CD8-positive, alpha-beta memory T cell (primary cell): ENCODE results near the gene BCL7B. TPM values are rescaled to one million over a fixed set of nuclear protein-coding genes. Genes with fewer than 3 reads are reported as not detected.

ENCODE experiments used
- CTCF ChIA-PET: fragments of 350-600 bp; sonication (Branson Sonifier 250); formaldehyde crosslinking; loops from one replicate; lab custom pipeline; 2021; ENCODE audit warnings: antibody characterized with exemption; lab: Charles Lee
- POLR2A ChIA-PET: fragments of 350-600 bp; sonication (Branson Sonifier 250); formaldehyde crosslinking; loops from one replicate; lab custom pipeline; 2021; ENCODE audit warnings: antibody characterized with exemption; lab: Charles Lee
- DNase-seq, 5 donors: peaks; one replicate each; pipeline versions ENCODE4 v3.0.0 to v3.0.0-alpha.2; 2020 to 2022; ENCODE audit warnings: mixed read lengths in 1 of 5
- H3K27ac ChIP-seq: one replicate; pipeline ENCODE4 v1.7.0; 2013; ENCODE audit warnings: low read depth, mild to moderate bottlenecking, low read length, moderate library complexity
- H3K27me3 ChIP-seq: 2 replicates; pipeline ENCODE4 v1.7.0; 2013; ENCODE audit warnings: low read length, mild to moderate bottlenecking; ENCODE audit not compliant: insufficient read depth, poor library complexity, severe bottlenecking
- H3K36me3 ChIP-seq: 2 replicates; pipeline ENCODE4 v1.7.0; 2013; ENCODE audit warnings: mild to moderate bottlenecking, low read length, moderate library complexity; ENCODE audit not compliant: insufficient read depth
- H3K4me1 ChIP-seq: 2 replicates; pipeline ENCODE4 v1.7.0; 2013; ENCODE audit warnings: mild to moderate bottlenecking, low read length, moderate library complexity; ENCODE audit not compliant: insufficient read depth
- H3K4me3 ChIP-seq: 2 replicates; pipeline ENCODE4 v1.7.0; 2013; ENCODE audit warnings: mild to moderate bottlenecking, low read length
- H3K9me3 ChIP-seq: 2 replicates; pipeline ENCODE4 v1.7.0; 2013; ENCODE audit warnings: mild to moderate bottlenecking, low read length
- H3K27ac Mint-ChIP-seq, 8 donors: one replicate each; pipeline ENCODE4 v1.8.0; 2020 to 2021; ENCODE audit warnings: mixed read lengths in 8 of 8, mild to moderate bottlenecking in 6 of 8, inconsistent platforms in 3 of 8, moderate library complexity in 3 of 8
- H3K27me3 Mint-ChIP-seq, 2 donors: one replicate each; pipeline ENCODE4 v1.8.0; 2020 to 2021; ENCODE audit warnings: mixed read lengths in 2 of 2, mild to moderate bottlenecking in 1 of 2, moderate library complexity in 1 of 2
- H3K36me3 Mint-ChIP-seq, 3 donors: one replicate each; pipeline ENCODE4 v1.8.0; 2020 to 2021; ENCODE audit warnings: mixed read lengths in 3 of 3, inconsistent platforms in 1 of 3, mild to moderate bottlenecking in 1 of 3
- H3K4me1 Mint-ChIP-seq, 3 donors: one replicate each; pipeline ENCODE4 v1.8.0; 2020 to 2021; ENCODE audit warnings: mixed read lengths in 3 of 3, inconsistent platforms in 1 of 3, mild to moderate bottlenecking in 1 of 3
- H3K4me3 Mint-ChIP-seq, 7 donors: one replicate each; pipeline ENCODE4 v1.8.0; 2020 to 2021; ENCODE audit warnings: mixed read lengths in 7 of 7, mild to moderate bottlenecking in 6 of 7, moderate library complexity in 4 of 7, inconsistent platforms in 2 of 7
- H3K9me3 Mint-ChIP-seq, 5 donors: one replicate each; pipeline ENCODE4 v1.8.0; 2020 to 2022; ENCODE audit warnings: mixed read lengths in 5 of 5, mild to moderate bottlenecking in 3 of 5, moderate library complexity in 2 of 5, inconsistent platforms in 1 of 5
- polyA plus RNA-seq: library from polyadenylated mRNA; unstranded; fragments of 300-500 nt; fragmentation: Illumina TruSeq; gene quantifications from one replicate; pipeline ENCODE4 v1.2.3, GENCODE V29; 2021
- total RNA-seq, 2 experiments: library from RNA; stranded (reverse); gene quantifications; one replicate each; pipeline ENCODE4 v1.2.3, GENCODE V29; 2021

BCL7B gene
- total and polyA plus RNA-seq, 3 experiments from 2014 or later = 68.9 to 101 (median 72.6) TPM

DNA sequence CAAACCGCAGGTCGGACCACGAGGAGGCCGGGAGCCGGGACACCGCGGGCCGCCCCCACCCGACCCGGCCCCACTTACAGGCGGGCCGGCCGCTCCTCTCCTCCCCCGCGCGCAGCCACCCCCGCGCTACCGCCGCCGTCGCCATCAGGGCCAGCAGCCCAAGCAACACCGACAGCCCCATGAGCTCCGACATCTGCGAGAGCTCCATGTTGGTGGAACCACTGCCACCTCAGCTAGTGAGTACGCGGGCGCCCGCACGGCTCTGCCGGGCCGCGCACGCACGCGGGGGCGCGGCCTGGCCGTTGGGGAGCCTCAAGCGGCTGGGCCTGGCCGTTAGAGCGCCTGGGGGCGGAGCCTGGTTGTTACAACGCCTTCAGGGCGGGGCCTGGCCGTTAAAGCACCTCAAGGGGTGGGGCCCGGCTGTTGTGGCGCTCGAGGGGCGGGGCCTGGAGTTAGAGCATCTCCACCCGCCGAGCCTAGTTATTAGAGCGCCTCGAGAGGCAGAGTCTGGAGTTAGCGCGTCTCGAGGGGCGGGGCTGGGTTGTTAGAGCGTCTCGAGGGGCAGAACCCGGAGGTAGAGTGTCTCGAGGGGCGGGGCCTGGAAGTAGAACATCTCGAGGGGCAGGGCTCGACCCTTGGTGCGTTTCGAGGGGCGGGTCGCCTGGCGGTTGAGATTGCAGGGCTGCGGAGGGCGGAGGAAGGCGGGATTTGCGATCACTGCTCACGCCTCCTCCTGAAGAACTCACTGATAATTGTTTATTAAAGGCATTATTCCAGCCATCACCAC is 21.0 kb upstream of the BCL7B start, which contains the start of gene TBL2:
TBL2 (minus strand) TSS at position 238 of the 787 bp plus-strand sequence; CDS start at position 208, 30 bp downstream.
- POLR2A ChIA-PET = interaction anchor here (0.5 to 2.4 kb wide), 11 partner anchors 13 to 160 kb away, joined by 3 to 34 read pairs (median 4); partner anchors contain the start of genes ABHD11, BAZ1B and BCL7B
- Histone ChIP-seq H3K4me3 (peak within 1 kb of the TSS; percentile 89), H3K27me3 (no peaks in the 10 kb centered on the region), H3K27ac (peak within 1 kb of the TSS; percentile 91), H3K36me3 (peaks cover 14% of the 10 kb centered on the region), H3K4me1 (peaks cover 22% of the 10 kb centered on the region), H3K9me3 (no peaks in the 10 kb centered on the region)
- Mint-ChIP-seq H3K27me3 (no peaks in the 10 kb centered on the region), H3K36me3 (peaks cover 0 to 24% (median 5%) of the 10 kb centered on the region in 3 donors), H3K9me3 (no peaks in the 10 kb centered on the region), H3K4me3 (peak within 1 kb of the TSS; percentile 86 to 98 (median 93)), H3K4me1 (peaks cover 17 to 39% (median 35%) of the 10 kb centered on the region in 3 donors), H3K27ac (peak within 1 kb of the TSS; percentile 87 to 100 (median 97))
- CTCF ChIA-PET = interaction anchor here (0.7 to 1.7 kb wide), 9 partner anchors 12 to 157 kb away, joined by 3 to 6 read pairs (median 3); partner anchors contain the start of gene BAZ1B
- peak; percentile 97 to 99 (median 98) for DNase-seq

DNA sequence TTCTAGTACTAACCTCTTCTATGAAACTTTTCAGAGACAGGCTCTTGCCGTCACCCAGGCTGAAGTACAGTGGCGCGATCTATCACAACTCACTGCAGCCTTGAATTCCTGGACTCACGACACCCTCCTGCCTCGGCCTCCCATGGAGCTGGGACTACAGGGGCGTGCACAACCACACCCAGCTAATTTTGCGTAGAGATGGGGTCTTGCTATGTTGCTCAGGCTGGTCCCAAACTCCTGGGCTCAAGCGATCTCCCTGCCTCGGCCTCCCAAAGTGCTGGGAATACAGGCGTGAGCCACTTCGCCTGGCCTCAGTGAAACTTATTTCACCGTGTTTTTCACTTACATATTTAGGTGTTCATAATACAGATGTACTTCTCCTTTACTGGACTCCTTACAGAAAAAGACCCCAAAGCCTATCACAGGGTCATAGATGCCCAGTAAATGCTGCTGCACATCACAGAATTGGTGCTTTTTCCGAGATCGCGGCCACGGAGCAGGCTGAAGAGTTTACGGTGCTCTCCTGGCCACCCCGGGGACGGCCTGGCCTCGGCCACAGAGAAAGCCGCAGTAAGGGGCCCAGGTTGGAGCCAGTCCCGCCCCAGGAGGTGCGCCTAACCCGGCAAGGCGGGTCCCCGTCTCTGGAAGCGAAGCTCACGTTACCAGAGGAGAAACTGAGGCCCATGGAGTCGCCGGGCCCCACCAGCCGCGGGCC is 20.3 kb upstream of the BCL7B start:
- Histone ChIP-seq H3K27me3 (no peaks in the 10 kb centered on the region), H3K4me3 (peak overlapping the region; percentile 89), H3K4me1 (peaks cover 22% of the 10 kb centered on the region), H3K27ac (peak overlapping the region; percentile 91), H3K9me3 (no peaks in the 10 kb centered on the region), H3K36me3 (peaks cover 21% of the 10 kb centered on the region)
- Mint-ChIP-seq H3K9me3 (no peaks in the 10 kb centered on the region), H3K27ac (peak overlapping the region; percentile 66 to 95 (median 87)), H3K27me3 (no peaks in the 10 kb centered on the region), H3K4me3 (peak overlapping the region; percentile 86 to 98 (median 93)), H3K36me3 (peaks cover 0 to 31% (median 5%) of the 10 kb centered on the region in 3 donors), H3K4me1 (peaks cover 17 to 40% (median 35%) of the 10 kb centered on the region in 3 donors)
- no peak for DNase-seq
- POLR2A ChIA-PET = interaction anchor here (0.5 to 2.4 kb wide), 11 partner anchors 19 to 161 kb away, joined by 3 to 34 read pairs (median 4); partner anchors contain the start of genes ABHD11, BAZ1B and BCL7B
- CTCF ChIA-PET = interaction anchor here (0.7 to 1.7 kb wide), 10 partner anchors 11 to 157 kb away, joined by 3 to 6 read pairs (median 3); partner anchors contain the start of gene BAZ1B

DNA sequence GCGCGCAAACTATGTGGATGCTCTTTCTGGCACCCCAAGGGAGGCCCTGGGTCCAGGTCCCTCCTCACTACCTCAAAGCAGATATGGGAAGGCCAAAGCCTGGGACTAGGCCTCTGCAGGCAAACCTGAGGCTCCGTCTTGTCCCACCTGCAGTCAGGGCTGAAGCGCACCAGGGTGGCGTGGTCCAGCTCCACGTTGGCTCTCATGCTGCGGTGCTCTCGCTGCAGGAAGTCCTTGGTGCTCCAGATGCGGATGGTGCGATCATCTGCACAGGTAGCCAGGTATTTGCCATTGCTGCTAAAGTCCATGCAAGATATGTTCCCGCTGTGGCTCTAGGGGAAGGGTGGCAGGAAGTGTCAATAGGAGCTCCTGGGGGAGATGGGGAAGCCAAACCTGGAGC is 16.3 kb upstream of the BCL7B start:
- ChIA-PET CTCF (no interaction called here), POLR2A (no interaction called here)
- Mint-ChIP-seq H3K9me3 (no peaks in the 10 kb centered on the region), H3K27ac (peak overlapping the region in 2 of 8 donors; percentile 29 to 50), H3K4me1 (peaks cover 15 to 35% (median 30%) of the 10 kb centered on the region in 3 donors), H3K27me3 (no peaks in the 10 kb centered on the region), H3K4me3 (no peak overlapping the region), H3K36me3 (peaks cover 0 to 64% (median 7%) of the 10 kb centered on the region in 3 donors)
- H3K27ac ChIP-seq = no peak overlapping the region
- peaks cover 17% of the 10 kb centered on the region for H3K4me1 ChIP-seq
- H3K36me3 ChIP-seq = peaks cover 37% of the 10 kb centered on the region
- H3K27me3 ChIP-seq = no peaks in the 10 kb centered on the region
- no peak overlapping the region for H3K4me3 ChIP-seq
- DNase-seq = no peak
- H3K9me3 ChIP-seq = no peaks in the 10 kb centered on the region

DNA sequence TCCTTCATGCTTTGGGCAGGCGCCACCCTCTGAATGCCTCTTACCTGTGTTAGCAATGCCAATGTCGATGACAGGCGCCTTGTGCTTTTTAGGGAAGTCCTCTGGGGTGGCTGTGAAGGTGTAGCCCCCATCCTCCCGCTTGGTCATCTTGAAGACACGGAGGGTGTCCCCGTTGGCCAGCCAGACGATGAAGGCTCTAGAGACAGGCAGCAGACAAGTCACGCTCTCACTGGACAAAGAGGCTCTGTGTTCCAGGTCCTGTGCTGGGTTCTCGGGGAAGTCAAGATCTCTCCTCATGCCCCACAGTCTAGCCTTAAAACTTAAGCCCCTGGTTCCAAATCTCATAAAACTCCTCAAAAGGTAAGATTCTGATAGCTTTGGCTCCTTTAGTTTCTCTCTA is 15.8 kb upstream of the BCL7B start:
- H3K4me1 Mint-ChIP-seq = peaks cover 12 to 30% (median 25%) of the 10 kb centered on the region in 3 donors
- Histone ChIP-seq H3K9me3 (no peaks in the 10 kb centered on the region), H3K27me3 (no peaks in the 10 kb centered on the region), H3K4me1 (peaks cover 17% of the 10 kb centered on the region), H3K27ac (no peak overlapping the region), H3K4me3 (no peak overlapping the region), H3K36me3 (peaks cover 37% of the 10 kb centered on the region)
- no peak for DNase-seq
- H3K9me3 Mint-ChIP-seq = no peaks in the 10 kb centered on the region
- ChIA-PET CTCF (no interaction called here), POLR2A (no interaction called here)
- no peaks in the 10 kb centered on the region for H3K27me3 Mint-ChIP-seq
- peaks cover 0 to 63% (median 7%) of the 10 kb centered on the region in 3 donors for H3K36me3 Mint-ChIP-seq
- no peak overlapping the region for H3K4me3 Mint-ChIP-seq
- peak overlapping the region in 1 of 8 donors; percentile 50 for H3K27ac Mint-ChIP-seq

DNA sequence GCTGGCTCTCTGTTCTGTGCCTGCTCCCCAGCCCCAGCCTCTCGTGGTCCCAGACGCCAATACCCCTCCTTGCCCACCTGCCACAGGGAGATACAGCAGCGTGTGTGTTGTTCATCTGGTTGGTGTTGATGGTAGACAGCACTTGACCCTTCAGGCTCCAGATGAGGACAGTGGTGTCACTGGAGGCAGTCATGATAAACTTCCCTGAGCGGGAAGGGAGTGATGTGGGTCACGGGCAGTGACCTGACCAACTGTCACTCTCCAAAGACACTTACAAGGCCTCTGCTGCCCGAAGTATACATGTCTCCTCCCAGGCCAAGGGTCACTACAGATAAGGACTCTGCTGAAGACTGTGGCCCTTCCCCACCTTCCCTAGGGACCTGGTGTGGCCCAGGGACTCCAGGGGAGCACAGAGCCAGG is 15.3 kb upstream of the BCL7B start:
- peaks cover 19% of the 10 kb centered on the region for H3K4me1 ChIP-seq
- no peak overlapping the region for H3K4me3 ChIP-seq
- Mint-ChIP-seq H3K27ac (peak overlapping the region in 1 of 8 donors; percentile 36), H3K4me3 (peak overlapping the region in 1 of 7 donors; percentile 16), H3K4me1 (peaks cover 11 to 28% (median 23%) of the 10 kb centered on the region in 3 donors), H3K27me3 (no peaks in the 10 kb centered on the region), H3K36me3 (peaks cover 0 to 61% (median 7%) of the 10 kb centered on the region in 3 donors), H3K9me3 (no peaks in the 10 kb centered on the region)
- H3K9me3 ChIP-seq = no peaks in the 10 kb centered on the region
- H3K27me3 ChIP-seq = no peaks in the 10 kb centered on the region
- ChIA-PET POLR2A (no interaction called here), CTCF (no interaction called here)
- peaks cover 37% of the 10 kb centered on the region for H3K36me3 ChIP-seq
- H3K27ac ChIP-seq = no peak overlapping the region
- DNase-seq = no peak

DNA sequence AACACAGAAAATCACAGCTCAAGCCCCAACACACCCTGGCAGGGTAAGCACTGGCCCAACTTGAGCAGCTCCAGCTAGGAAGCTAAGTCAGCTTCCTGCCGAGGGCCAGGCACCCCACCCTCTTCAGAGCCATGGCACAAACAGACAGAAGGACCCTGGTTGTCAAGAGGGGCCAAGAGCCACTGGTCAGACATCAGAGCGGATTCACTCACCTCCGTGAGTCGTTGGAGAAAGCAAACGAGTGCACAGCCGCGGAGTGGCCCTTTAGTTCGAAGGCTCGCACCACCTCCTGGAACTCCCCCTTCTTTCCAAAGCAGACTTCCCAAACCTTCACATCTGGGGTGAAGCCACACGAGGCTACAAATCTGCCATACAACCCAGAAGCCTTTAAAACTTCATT is 13.5 kb upstream of the BCL7B start:
- Mint-ChIP-seq H3K27me3 (peaks cover 0 to 1% of the 10 kb centered on the region in 2 donors), H3K4me1 (peaks cover 13 to 24% (median 20%) of the 10 kb centered on the region in 3 donors), H3K36me3 (peaks cover 0 to 57% (median 6%) of the 10 kb centered on the region in 3 donors), H3K9me3 (no peaks in the 10 kb centered on the region), H3K4me3 (no peak overlapping the region), H3K27ac (peak overlapping the region in 4 of 8 donors; percentile 17 to 73 (median 50))
- Histone ChIP-seq H3K4me1 (peaks cover 13% of the 10 kb centered on the region), H3K36me3 (peaks cover 37% of the 10 kb centered on the region), H3K4me3 (no peak overlapping the region), H3K9me3 (no peaks in the 10 kb centered on the region), H3K27me3 (no peaks in the 10 kb centered on the region), H3K27ac (no peak overlapping the region)
- DNase-seq = no peak
- POLR2A ChIA-PET = interaction anchor here (0.6 kb wide), 1 partner anchor 111 kb away, joined by 3 read pairs; no protein-coding TSS in a partner anchor
- CTCF ChIA-PET = no interaction called here

DNA sequence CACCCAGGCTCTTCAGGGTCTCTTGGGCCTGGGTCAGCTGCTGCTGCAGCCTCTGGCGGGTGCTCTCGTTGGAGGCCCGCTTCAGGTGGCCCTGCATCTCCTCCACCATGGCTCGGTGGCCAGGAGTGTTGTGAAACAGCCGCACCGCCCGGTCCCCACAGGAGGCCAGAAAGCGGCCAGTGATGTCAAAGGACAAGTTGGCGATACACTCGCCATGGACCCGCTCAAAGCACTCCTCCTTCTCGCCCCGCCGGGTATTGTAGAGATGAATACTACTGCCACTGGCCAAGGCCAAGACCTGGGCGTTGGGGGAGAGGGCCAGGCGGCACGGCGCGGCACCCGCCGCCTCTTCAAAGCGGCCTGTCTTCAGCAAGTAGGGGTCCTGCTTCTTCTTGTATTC is 13.0 kb upstream of the BCL7B start:
- H3K9me3 ChIP-seq = no peaks in the 10 kb centered on the region
- Mint-ChIP-seq H3K4me1 (peaks cover 17 to 29% (median 24%) of the 10 kb centered on the region in 3 donors), H3K27ac (no peak overlapping the region), H3K27me3 (peaks cover 0 to 1% of the 10 kb centered on the region in 2 donors), H3K4me3 (no peak overlapping the region), H3K9me3 (no peaks in the 10 kb centered on the region), H3K36me3 (peaks cover 0 to 57% (median 6%) of the 10 kb centered on the region in 3 donors)
- no peak overlapping the region for H3K27ac ChIP-seq
- H3K27me3 ChIP-seq = no peaks in the 10 kb centered on the region
- POLR2A ChIA-PET = no interaction called here
- no peak overlapping the region for H3K4me3 ChIP-seq
- peaks cover 37% of the 10 kb centered on the region for H3K36me3 ChIP-seq
- peaks cover 17% of the 10 kb centered on the region for H3K4me1 ChIP-seq
- DNase-seq = no peak
- CTCF ChIA-PET = no interaction called here
